ENCODE data around the gene PTPRR.

GRCh38 chr12:70920251-70920851, at the start of gene PTPRR:
- no peak for TF ChIP-seq CTCF (IDR thresholded peaks at IDR 0.05)
- no peak for TF ChIP-seq EP300 (IDR thresholded peaks at IDR 0.05)

Data from gastroesophageal sphincter (tissue), 3 donors.